ENCODE data around the gene CHAT.

The CHAT gene

DNA sequence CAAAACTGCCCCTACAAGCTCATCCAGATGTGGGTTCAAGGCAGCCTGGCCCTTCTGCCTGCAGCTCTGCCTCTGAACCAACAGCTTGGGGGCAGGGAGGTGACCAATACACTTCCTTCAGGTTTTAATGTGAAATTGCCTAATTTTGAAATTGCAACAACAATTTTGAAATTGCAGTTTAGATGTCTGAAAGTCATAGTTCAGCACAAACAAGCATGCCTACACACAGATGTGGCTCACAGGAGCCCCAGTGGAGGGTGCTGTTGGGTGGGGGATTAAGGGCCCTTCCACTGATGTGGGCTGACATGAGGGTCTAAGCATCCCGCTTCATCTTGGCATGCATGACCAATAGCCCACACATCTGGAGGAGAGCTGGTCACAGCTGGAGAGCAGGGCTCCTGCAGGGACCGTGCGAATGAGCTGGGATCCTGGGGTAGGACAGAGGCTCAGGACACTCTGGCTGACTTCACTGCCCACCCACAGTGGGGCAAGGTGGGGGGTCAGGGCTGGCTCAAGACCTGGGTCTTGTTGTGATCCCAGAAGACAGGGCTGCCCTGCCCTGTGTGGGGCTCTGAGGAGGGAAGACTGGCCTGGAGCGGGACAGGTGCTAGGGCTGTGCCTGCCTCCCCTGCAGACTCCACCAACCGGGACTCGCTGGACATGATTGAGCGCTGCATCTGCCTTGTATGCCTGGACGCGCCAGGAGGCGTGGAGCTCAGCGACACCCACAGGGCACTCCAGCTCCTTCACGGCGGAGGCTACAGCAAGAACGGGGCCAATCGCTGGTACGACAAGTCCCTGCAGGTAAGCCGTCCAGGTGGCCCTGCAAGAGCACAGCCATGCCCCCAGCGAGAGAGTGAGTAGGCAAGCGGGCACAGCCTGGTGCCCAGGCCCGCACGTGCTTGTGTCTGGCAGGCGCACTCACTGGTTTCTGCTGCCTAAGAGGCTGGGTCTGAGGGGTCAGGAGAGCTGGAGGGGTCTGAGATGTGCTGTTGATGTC lies 32.3 kb downstream of the CHAT start:
- TF ChIP-seq, protein P1, sequence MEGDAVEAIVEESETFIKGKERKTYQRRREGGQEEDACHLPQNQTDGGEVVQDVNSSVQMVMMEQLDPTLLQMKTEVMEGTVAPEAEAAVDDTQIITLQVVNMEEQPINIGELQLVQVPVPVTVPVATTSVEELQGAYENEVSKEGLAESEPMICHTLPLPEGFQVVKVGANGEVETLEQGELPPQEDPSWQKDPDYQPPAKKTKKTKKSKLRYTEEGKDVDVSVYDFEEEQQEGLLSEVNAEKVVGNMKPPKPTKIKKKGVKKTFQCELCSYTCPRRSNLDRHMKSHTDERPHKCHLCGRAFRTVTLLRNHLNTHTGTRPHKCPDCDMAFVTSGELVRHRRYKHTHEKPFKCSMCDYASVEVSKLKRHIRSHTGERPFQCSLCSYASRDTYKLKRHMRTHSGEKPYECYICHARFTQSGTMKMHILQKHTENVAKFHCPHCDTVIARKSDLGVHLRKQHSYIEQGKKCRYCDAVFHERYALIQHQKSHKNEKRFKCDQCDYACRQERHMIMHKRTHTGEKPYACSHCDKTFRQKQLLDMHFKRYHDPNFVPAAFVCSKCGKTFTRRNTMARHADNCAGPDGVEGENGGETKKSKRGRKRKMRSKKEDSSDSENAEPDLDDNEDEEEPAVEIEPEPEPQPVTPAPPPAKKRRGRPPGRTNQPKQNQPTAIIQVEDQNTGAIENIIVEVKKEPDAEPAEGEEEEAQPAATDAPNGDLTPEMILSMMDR (IDR thresholded peaks at IDR 0.05): no peak

DNA sequence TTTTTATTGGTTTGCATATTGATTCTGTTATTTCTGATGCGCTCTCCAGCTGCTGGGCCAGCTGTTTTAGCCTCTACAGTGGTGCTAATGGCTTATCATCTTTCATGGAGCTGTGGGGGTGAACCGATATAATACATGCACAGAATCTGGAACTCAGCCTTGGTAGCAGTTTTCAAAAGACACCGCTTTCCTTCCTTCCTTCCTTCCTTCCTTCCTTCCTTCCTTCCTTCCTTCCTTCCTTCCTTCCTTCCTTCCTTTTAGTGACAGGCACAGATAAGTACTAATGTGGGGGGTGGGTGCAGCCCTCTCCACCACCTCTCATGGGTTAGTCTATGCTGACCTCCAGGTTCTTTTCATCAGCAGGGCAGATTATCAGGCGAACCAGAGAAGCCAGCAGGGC lies 33.7 kb downstream of the CHAT start:
- TF ChIP-seq, protein P1 (IDR thresholded peaks at IDR 0.05): no peak

DNA sequence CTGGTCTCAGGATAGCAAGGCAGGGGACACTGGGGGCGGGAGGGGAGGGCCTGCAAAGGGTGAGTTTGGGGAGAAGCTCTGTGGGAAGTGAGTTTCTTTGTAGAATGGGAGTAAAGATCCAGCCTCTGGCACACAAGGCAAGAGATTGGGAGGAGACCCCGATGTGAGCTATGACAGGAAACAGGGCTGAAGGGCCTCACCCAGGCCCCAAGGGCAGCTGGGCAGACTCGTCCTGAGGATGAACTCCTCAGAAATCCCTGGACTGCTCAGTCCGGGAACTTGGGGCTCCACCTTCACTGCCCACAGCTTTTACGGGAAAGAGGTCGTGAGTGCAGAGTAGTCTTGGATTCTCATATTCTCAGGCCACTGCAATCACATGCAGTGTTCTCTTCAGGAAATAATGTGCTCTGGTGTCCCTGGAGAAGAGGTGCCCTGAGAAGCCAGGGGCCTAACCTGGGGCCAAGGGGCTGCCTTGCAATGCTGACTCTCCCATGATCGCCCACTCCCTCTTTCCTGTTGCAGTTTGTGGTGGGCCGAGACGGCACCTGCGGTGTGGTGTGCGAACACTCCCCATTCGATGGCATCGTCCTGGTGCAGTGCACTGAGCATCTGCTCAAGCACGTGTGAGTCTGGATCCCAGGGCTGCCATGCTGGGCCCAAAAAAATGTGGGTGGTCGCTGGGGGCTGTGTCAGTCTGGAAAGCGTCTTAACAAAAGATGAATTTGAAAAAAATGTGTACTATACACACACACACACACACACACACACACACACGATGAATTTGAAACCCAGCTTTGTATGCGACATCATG lies 34.4 kb downstream of the CHAT start:
- TF ChIP-seq, protein P1 (IDR thresholded peaks at IDR 0.05): no peak

DNA sequence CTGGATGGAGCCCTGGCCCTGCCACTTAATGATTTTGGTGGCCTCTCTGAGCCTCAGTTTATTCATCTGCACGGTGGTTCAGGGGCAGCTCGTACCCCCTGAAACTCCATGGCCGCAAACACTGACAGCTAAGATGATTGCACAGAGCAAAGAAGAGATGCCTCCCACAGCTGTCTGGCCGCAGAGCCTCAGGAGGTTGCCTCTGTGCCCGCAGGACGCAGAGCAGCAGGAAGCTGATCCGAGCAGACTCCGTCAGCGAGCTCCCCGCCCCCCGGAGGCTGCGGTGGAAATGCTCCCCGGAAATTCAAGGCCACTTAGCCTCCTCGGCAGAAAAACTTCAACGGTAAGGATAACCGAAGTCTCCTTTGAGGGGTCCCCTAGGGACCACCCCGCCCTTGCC lies 35.5 kb downstream of the CHAT start:
- TF ChIP-seq, protein P1 (IDR thresholded peaks at IDR 0.05): no peak

DNA sequence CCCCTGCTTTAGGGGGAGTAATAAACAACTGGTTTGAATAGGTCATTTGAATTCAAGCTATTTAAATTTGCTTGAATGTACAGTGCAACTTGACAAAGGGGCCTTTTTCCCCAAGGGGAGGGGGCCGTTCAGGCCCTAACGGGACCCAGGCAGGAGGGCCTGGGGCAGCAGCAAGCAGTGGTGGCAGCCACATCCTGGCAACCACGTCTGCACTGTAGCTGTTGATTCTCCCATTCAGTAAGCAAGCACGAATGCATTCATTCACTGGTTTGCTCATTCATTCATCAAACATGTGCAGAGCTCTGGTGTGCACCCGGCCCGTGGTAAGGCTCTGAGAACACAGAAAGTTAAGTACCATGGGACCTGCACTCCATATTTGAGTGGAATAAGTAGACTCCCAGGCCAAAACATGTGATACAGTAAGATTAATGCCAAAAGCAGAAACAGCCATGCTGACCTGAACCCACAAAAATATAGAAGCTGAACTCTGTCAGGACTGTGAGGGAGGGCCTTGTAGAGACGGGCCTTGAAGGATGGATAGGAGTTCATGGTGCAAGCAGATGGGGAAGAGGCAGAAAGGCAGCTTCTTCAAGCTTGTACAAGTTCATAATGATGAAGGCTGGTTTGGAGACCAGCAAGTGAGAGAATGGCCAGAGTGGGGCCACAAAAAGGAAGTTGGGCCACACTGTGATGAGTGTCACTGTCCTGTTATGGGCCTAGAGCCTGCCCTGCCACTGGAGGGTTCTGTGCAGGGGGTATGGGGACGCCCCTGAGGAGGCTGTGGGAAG lies 36.3 kb downstream of the CHAT start:
- TF ChIP-seq, protein P1 (IDR thresholded peaks at IDR 0.05): no peak

DNA sequence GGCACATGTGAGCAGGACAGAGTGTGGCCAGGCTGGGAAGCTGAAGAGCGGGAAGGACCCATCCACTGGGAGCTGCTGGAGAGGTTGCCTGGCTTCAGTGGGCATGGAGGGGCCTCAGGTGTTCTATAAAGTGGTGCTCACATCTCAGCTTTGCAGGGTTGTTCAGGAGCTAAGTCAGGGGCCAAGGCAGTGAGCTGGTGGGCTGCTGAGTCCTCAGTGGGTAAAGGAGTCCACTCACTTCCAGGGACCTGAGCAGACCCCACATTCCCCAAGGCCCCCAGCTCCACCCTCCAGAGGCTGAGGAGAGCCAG lies 36.8 kb downstream of the CHAT start:
- TF ChIP-seq, protein P1 (IDR thresholded peaks at IDR 0.05): no peak

Data from LNCAP (cell line).